OCI-M1 (cell line): ENCODE results near the gene SULT6B1.
A peak's percentile ranks its signal among the peaks of the same experiment; 100 is the strongest.

Experiments used
- DNase-seq: peaks from one replicate; lab custom pipeline; 2025; lab: John Stamatoyannopoulos, UW

Gene SULT6B1

GRCh38 chr2:37149626-37150322, 38.7 kb downstream of the SULT6B1 start:
- peak; percentile 16 for DNase-seq

DNA sequence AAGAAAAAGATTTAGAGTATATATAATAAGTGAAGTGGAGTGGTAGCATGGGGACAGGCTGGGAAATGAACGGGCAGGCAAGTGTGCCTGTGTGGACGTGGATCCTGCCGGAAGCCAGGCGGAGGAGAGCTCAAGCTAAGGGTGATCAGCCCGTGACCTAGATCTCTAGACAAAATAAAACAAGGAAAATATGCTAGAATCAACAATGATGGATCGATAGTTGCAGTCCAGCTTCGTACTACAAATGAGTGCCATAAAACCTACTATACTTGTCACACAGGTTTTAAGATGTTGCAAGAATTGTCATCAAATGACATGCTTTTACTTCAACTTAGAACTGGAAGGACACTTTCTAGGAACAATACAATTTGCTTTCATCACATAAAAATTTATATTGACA, 40.1 kb downstream of the SULT6B1 start:
- no peak for DNase-seq

DNA sequence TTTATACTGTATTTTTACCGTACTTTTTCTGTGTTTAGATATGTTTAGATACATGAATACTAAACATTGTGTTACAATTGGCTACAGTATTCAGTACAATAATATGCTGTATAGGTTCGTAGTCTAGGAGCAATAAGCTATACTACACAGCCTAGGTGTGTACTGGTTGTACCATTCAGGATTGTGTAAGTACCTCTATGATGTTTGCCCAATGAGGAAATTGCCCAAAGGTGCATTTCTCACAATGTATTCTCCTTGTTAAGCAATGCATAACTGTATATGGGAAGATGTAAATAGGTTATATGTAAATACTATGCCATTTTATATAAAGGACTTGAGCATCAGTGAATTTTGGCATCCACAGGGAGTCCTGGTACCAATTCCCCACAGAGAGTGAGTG, 42.4 kb downstream of the SULT6B1 start:
- no peak for DNase-seq

- DNase-seq, result no peak
Observed at GRCh38 chr2:37143974-37144373, 44.5 kb downstream of the SULT6B1 start.

DNA sequence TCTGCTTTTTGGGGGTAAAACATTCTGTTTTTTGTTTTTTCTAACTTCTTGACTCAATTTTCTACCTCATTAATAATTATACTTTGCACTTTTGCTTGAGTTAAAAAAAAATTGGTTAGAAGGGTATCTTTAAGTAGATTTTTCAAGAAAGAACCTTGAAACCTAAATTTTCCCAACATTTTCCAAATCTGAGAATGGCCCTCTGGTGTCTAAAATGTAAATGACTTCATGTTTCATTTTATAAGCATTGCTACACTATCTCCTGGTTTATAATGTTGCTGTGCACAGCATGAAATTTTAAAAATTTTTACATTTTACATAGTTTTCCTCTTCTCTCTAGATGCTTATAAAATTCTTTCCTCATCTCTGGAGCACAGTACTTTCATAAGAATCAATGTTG, 45.9 kb downstream of the SULT6B1 start:
- no peak for DNase-seq

DNA sequence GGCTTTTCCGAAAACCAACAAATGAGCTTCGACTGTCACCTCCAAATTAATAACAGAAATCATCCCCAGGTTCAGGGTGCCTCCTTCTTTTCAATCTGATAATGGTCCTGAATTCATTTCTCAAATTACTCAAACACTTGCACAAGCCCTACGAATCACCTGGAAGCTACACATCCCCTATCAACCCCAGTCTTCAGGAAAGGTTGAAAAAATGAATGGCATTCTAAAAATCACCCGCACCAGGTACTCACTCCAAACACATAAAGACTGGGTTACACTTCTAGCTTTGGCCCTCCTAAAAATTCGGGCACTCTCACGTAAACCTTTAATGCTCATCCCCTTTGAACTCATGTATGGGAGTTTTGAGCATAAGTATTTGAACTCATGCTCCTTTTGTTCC, 55.6 kb downstream of the SULT6B1 start:
- DNase-seq, result no peak

- DNase-seq, result no peak
Observed at GRCh38 chr2:37125416-37125815, 63.1 kb downstream of the SULT6B1 start.

GRCh38 chr2:37119157-37119556, 69.3 kb downstream of the SULT6B1 start:
- DNase-seq, result peak; percentile 6
